ENCODE results near the gene DDAH2.

GRCh38 chr6:31778193-31778592 lies 49.1 kb upstream of the DDAH2 start:
- TF ChIP-seq OSR1 (CRISPR knock-in tag; IDR thresholded peaks at IDR 0.05) = no peak
- TF ChIP-seq POU6F1 (CRISPR knock-in tag; IDR thresholded peaks at IDR 0.05; ENCODE audit: borderline replicate concordance, low read depth) = no peak
- no peak for TF ChIP-seq ARNTL (CRISPR knock-in tag; IDR thresholded peaks at IDR 0.05; ENCODE audit: borderline replicate concordance, low read depth)
- no peak for TF ChIP-seq RARB (CRISPR knock-in tag; IDR thresholded peaks at IDR 0.05)
- TF ChIP-seq CREB5 (CRISPR knock-in tag; IDR thresholded peaks at IDR 0.05; ENCODE audit: low read depth) = no peak
- TF ChIP-seq PATZ1 (CRISPR knock-in tag; IDR thresholded peaks at IDR 0.05; ENCODE audit: borderline replicate concordance) = no peak
- TF ChIP-seq ZFP30 (CRISPR knock-in tag; IDR thresholded peaks at IDR 0.05) = no peak
